Measurements from ENCODE around the gene CTPS1. TPM values are rescaled to one million over a fixed set of nuclear protein-coding genes. Genes with fewer than 3 reads are reported as not detected.
A peak's percentile ranks its signal among the peaks of the same experiment; 100 is the strongest.

The CTPS1 gene
- total RNA-seq, 6 experiments from 2014 or later = 89.3 to 125 (median 91.6) TPM

DNA sequence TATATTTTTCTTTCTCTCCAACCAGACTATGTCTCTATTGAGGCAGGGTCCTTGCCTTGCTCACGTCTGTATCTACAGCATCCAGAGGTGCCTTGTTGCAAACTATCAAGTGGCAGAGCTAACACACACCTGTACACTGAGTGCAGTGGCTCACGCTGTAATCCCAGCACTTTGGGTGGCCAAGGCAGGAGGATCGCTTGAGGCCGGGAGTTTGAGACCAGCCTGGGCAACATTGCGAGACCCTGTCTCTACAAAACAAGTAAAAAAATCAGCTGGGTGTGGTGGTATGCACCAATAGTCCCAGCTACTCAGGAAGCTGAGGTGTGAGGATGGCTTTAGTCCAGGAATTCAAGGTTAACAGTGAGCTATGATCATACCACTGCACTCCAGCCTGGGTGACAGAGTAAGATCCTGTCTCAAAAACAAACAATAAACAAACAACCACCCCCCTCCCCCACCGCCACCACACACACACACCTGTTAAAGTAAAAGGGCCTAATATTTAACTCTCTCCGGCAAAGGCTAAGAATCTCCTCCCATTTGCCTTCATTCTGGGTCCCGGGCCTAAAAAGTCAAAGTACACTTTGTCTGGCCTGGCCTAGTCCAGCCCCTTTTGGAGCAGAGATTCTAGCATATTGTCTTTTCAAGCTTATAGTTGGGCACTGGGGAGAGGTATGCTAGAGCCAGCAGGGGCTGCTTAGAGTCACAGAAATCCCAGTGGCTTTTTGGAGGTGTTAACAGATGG is 51.5 kb downstream of the CTPS1 start:
- peaks cover 38% of the 10 kb centered on the region for H3K36me3 Mint-ChIP-seq (ENCODE audit: low read depth)
- H3K4me1 Mint-ChIP-seq (ENCODE audit: low read depth) = no peaks in the 10 kb centered on the region

DNA sequence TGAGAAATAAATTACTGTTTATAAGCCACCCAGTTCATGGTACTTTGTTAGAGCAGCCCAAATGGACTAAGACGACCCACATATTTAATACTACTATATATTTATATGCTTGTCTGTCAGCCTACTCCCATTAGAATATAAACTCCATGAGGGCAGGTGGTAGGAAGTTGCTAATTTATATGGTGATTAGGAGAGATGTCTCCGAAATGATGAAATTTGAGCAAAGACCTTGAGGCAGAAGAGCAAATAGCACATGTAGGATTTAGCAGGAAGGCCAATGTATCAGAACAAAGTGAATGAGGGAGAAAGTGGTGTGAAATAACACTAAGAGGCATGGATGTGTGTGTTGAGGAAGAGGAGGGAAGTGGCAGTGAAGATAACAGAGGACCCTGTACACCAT is 52.7 kb downstream of the CTPS1 start:
- Mint-ChIP-seq H3K27me3 (ENCODE audit: insufficient read depth) (peaks cover 2% of the 10 kb centered on the region), H3K27ac (no peak overlapping the region), H3K9me3 (no peaks in the 10 kb centered on the region), H3K4me1 (ENCODE audit: low read depth) (no peaks in the 10 kb centered on the region), H3K4me3 (no peak overlapping the region), H3K36me3 (ENCODE audit: low read depth) (peaks cover 38% of the 10 kb centered on the region)
- TF ChIP-seq, protein P1, sequence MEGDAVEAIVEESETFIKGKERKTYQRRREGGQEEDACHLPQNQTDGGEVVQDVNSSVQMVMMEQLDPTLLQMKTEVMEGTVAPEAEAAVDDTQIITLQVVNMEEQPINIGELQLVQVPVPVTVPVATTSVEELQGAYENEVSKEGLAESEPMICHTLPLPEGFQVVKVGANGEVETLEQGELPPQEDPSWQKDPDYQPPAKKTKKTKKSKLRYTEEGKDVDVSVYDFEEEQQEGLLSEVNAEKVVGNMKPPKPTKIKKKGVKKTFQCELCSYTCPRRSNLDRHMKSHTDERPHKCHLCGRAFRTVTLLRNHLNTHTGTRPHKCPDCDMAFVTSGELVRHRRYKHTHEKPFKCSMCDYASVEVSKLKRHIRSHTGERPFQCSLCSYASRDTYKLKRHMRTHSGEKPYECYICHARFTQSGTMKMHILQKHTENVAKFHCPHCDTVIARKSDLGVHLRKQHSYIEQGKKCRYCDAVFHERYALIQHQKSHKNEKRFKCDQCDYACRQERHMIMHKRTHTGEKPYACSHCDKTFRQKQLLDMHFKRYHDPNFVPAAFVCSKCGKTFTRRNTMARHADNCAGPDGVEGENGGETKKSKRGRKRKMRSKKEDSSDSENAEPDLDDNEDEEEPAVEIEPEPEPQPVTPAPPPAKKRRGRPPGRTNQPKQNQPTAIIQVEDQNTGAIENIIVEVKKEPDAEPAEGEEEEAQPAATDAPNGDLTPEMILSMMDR (IDR thresholded peaks at IDR 0.05) = no peak
- DNase-seq = no peak

More for the DNA sequence above, 51.5 kb downstream of the CTPS1 start:
- H3K27me3 Mint-ChIP-seq (ENCODE audit: insufficient read depth) = peaks cover 2% of the 10 kb centered on the region
- TF ChIP-seq, protein P1 (IDR thresholded peaks at IDR 0.05) = no peak
- H3K27ac Mint-ChIP-seq = no peak overlapping the region
- H3K4me3 Mint-ChIP-seq = no peak overlapping the region
- DNase-seq = no peak
- no peaks in the 10 kb centered on the region for H3K9me3 Mint-ChIP-seq

DNA sequence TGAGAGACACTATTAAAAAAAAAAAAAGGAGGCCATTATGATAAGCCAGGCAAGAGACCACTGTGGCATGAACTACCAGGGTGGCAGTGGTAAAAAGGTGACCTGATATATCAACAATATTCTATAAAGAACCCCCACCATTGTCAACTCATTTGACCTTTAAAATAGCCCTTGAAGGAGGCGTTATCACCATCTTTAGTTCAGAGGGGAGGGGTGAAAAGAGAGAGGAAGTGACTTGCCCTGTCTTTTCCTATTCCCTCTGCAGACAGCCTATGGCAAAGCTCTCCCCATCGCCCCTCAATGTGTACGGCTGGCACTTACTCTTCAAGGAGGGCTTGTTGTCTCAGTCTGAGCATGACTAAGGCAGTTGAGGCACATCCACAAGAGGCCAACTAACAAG is 53.8 kb downstream of the CTPS1 start:
- no peak for DNase-seq
- H3K9me3 Mint-ChIP-seq = no peaks in the 10 kb centered on the region
- H3K27me3 Mint-ChIP-seq (ENCODE audit: insufficient read depth) = no peaks in the 10 kb centered on the region; the same call in none of the 2 replicates
- H3K4me1 Mint-ChIP-seq (ENCODE audit: low read depth) = no peaks in the 10 kb centered on the region
- no peak overlapping the region for H3K27ac Mint-ChIP-seq
- peaks cover 32% of the 10 kb centered on the region for H3K36me3 Mint-ChIP-seq (ENCODE audit: low read depth)
- TF ChIP-seq, protein P1 (IDR thresholded peaks at IDR 0.05) = no peak
- H3K4me3 Mint-ChIP-seq = no peak overlapping the region

DNA sequence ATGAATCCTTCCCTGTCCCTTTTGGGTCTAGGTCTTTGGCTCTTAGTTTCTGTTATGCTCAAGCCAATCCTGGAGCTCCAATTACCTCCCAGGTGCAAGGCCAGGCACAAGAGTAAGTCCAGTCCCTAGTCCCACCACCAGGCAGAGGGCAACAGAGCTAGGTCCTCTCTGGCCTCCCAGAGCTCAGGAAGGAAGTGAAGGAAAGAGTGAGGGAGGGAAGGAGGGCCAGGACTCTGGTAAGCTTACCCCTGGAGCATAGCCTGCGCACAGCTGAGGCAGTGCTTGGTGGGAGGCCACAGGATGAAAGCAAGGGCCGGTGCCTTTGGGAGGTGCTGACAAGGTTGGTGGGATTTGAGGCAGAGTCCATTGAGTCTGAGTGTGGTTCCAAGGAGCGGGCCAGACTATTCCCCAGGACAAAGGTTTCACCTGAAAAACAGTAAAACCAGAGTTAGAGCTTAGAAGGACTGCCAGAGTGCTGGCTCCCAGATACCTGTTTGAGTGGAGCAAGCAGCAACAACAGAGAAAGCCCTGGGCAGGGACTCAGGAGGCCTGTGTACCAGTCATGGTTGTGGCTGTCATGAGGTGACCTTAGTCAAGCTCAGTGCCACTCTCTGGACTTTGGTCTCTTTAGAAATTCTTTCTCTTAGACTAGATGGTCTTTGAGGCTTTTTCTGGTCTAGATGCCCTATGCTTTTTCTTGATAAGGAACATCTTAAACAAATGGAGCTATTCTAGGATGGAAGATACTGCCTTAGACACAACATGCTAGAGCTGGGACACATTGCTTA is 57.8 kb downstream of the CTPS1 start:
- TF ChIP-seq, protein P1 (IDR thresholded peaks at IDR 0.05) = no peak
- Mint-ChIP-seq H3K4me1 (ENCODE audit: low read depth) (peaks cover 6% of the 10 kb centered on the region; the same call in 1 of the 2 replicates), H3K27me3 (ENCODE audit: insufficient read depth) (peaks cover 2% of the 10 kb centered on the region; the same call in 1 of the 2 replicates), H3K36me3 (ENCODE audit: low read depth) (peaks cover 14% of the 10 kb centered on the region), H3K4me3 (no peak overlapping the region), H3K9me3 (no peaks in the 10 kb centered on the region), H3K27ac (no peak overlapping the region)
- no peak for DNase-seq

DNA sequence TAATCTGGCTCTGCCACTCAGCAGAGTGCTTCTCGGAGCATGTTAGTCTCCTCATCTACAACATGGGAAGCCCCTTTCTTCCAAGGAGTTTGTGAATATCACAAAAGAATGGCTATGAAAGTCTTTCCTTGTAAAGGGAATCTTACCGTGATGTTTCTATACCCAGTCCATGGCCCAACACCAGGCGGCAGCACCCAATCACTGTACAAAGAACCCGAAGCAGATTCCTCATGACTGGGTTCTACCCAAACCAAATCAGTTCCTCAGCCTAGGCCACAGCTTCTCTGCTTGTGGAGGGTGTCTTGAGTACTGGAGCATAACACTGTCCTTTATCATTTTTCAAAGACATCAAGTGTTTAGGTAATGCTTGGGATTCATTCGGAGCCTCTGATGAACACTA is 58.6 kb downstream of the CTPS1 start:
- Mint-ChIP-seq H3K9me3 (no peaks in the 10 kb centered on the region), H3K36me3 (ENCODE audit: low read depth) (peaks cover 12% of the 10 kb centered on the region), H3K4me3 (no peak overlapping the region), H3K27ac (no peak overlapping the region), H3K4me1 (ENCODE audit: low read depth) (peaks cover 6% of the 10 kb centered on the region; the same call in 1 of the 2 replicates), H3K27me3 (ENCODE audit: insufficient read depth) (peaks cover 2% of the 10 kb centered on the region; the same call in 1 of the 2 replicates)
- TF ChIP-seq, protein P1 (IDR thresholded peaks at IDR 0.05) = peak; percentile 50; the same call in 1 of the 2 replicates
- no peak for DNase-seq
